ENCODE measurements around the gene NMT1.

Gene NMT1

DNA sequence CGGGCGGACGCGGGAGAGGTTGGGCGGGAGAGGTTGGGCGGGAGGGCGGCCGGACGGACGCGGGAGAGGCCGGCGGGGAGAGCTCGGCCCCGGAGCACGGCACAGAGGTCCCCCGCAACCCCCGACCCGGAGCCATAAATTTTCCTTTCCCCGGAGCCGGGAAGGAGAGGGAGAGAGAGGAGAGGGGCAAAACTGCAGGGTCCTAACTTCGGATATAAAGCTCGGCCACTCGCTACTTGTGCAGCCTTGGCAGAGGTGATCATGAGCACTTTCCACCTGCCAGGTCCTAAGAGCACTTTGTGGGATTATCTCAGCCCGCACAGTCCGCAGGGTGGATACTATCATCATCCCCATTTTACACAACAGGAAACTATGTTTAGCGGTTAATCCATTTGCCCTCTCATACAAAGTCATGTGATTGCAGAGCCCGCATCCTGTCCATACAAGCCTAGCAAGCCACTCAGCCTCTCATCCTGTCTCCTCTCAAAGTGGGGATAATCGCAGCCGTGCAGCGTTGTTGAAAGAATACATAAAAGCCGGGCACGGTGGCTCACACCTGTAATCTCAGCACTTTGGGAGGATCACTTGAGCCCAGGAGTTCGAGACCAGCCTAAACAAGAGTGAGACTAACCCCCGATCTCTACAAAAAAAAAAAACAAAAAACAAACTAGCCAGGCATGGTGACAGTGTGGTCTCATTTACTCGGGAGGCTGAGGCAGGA is 8.9 kb upstream of the NMT1 start:
- Histone ChIP-seq H3K79me2 (ENCODE audit: insufficient read depth, low read depth) (peaks cover 31% of the 10 kb centered on the region), H3K4me1 (ENCODE audit: low read depth, poor library complexity, severe bottlenecking) (peaks cover 18% of the 10 kb centered on the region), H3K36me3 (ENCODE audit: insufficient read depth) (no peaks in the 10 kb centered on the region), H3K27me3 (ENCODE audit: insufficient read depth, low read depth) (no peaks in the 10 kb centered on the region), H3K27ac (peak overlapping the region; percentile 65), H3K4me3 (IDR thresholded peaks at IDR 0.05; ENCODE audit: insufficient read depth, low read depth, low read length) (no peak overlapping the region), H2AFZ (ENCODE audit: low read depth) (peak overlapping the region; percentile 53; the same call in 1 of the 2 replicates), H3K4me2 (peak overlapping the region; percentile 40; the same call in 1 of the 2 replicates), H3K9ac (peak overlapping the region; percentile 66), H4K20me1 (ENCODE audit: insufficient read depth) (no peaks in the 10 kb centered on the region)
- TF ChIP-seq CTCF (conservative IDR thresholded peaks at IDR 0.05; ENCODE audit: low read depth, low read length): no peak

DNA sequence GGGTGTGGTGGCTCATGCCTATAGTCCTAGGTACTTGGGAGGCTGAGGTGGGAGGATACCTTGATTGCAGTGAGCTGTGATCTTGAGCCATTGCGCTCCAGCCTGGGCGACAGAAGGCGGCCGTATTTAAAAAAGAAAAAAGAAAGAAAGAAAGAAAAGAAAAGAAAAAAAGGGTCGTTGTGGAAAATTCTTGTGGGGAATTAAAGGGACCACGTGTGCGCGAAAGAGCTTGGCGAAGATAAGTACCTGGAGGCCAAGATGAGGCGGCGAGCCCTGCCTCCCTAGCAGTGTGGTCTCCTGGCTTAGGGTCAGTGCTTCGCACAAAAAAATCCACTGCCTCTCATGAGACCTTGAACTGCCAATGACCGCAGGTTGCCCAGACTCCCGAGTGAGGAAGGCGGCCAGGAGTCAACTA is 728 bp upstream of the NMT1 start:
- Histone ChIP-seq H3K79me2 (ENCODE audit: insufficient read depth, low read depth) (peaks cover 52% of the 10 kb centered on the region), H4K20me1 (ENCODE audit: insufficient read depth) (no peaks in the 10 kb centered on the region), H3K4me2 (peak overlapping the region; percentile 81), H3K27ac (peak overlapping the region; percentile 70), H3K36me3 (ENCODE audit: insufficient read depth) (no peaks in the 10 kb centered on the region), H3K4me3 (IDR thresholded peaks at IDR 0.05; ENCODE audit: insufficient read depth, low read depth, low read length) (no peak overlapping the region), H3K9ac (peak overlapping the region; percentile 84), H2AFZ (ENCODE audit: low read depth) (peak overlapping the region; percentile 82), H3K27me3 (ENCODE audit: insufficient read depth, low read depth) (no peaks in the 10 kb centered on the region), H3K4me1 (ENCODE audit: low read depth, poor library complexity, severe bottlenecking) (peaks cover 27% of the 10 kb centered on the region)
- TF ChIP-seq CTCF (conservative IDR thresholded peaks at IDR 0.05; ENCODE audit: low read depth, low read length): no peak

DNA sequence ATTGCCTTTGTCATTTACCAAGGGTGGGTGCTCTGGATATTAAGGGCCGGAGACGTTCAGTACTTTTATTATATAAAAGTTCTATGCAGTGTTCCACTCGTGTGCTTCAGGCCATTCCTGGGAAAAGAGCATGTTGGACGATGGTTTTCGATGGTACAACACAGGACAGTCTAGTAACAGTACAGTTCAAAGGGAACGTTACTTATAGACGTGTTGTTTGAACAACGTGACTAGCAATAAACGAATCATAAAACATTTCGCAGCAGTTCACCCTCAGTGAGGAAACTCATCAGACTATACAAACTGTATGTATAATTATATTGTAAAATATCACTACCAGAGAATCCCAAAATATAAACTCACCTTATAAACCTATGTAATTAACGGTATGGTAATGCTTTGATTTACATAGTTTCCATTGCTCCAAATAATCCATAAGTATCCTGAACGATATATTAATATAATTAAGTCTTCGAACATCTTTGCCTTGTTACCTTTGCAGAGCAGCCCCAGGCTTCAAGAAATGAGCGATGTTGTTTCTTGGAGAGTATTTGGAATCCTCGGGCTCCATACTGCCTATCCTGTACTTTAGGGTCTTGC is 589 bp downstream of the NMT1 start:
- no peak for TF ChIP-seq CTCF (conservative IDR thresholded peaks at IDR 0.05; ENCODE audit: low read depth, low read length)
- Histone ChIP-seq H3K36me3 (ENCODE audit: insufficient read depth) (no peaks in the 10 kb centered on the region), H3K27me3 (ENCODE audit: insufficient read depth, low read depth) (no peaks in the 10 kb centered on the region), H3K4me2 (peak overlapping the region; percentile 75), H3K9ac (peak overlapping the region; percentile 84), H3K27ac (peak overlapping the region; percentile 70), H4K20me1 (ENCODE audit: insufficient read depth) (no peaks in the 10 kb centered on the region), H2AFZ (ENCODE audit: low read depth) (peak overlapping the region; percentile 65), H3K4me1 (ENCODE audit: low read depth, poor library complexity, severe bottlenecking) (peaks cover 27% of the 10 kb centered on the region), H3K79me2 (ENCODE audit: insufficient read depth, low read depth) (peaks cover 63% of the 10 kb centered on the region), H3K4me3 (IDR thresholded peaks at IDR 0.05; ENCODE audit: insufficient read depth, low read depth, low read length) (peak overlapping the region; percentile 1)

DNA sequence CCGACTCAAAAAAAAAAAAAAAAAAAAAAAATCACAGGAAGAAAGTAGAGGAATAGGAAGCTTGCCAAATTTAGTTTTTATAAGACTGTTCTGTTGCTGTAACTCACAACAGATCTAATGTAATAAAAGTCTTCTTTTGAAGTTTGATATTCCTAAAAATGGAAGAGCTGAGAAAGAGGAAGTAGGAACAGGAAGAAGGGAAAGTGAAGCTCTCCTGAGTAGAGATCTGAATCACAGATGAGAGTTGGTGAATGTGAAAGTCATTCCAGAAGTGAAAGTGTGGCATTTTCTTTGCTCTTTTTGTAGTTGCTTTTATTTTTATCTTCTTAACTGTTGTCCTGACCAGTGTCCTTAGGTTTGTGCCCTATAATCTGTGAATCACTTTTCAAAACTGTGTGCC is 2.1 kb downstream of the NMT1 start:
- Histone ChIP-seq H3K27me3 (ENCODE audit: insufficient read depth, low read depth) (no peaks in the 10 kb centered on the region), H3K4me2 (peak overlapping the region; percentile 75; the same call in 1 of the 2 replicates), H3K36me3 (ENCODE audit: insufficient read depth) (no peaks in the 10 kb centered on the region), H4K20me1 (ENCODE audit: insufficient read depth) (no peaks in the 10 kb centered on the region), H3K27ac (no peak overlapping the region), H3K4me3 (IDR thresholded peaks at IDR 0.05; ENCODE audit: insufficient read depth, low read depth, low read length) (no peak overlapping the region), H3K79me2 (ENCODE audit: insufficient read depth, low read depth) (peaks cover 77% of the 10 kb centered on the region), H3K9ac (no peak overlapping the region), H2AFZ (ENCODE audit: low read depth) (no peak overlapping the region), H3K4me1 (ENCODE audit: low read depth, poor library complexity, severe bottlenecking) (peaks cover 27% of the 10 kb centered on the region)
- no peak for TF ChIP-seq CTCF (conservative IDR thresholded peaks at IDR 0.05; ENCODE audit: low read depth, low read length)
